Kidney (tissue), 14 donors: ENCODE data around the gene RHOT2. TPM values are rescaled to one million over a fixed set of nuclear protein-coding genes. Genes with fewer than 3 reads are reported as not detected.

ENCODE experiments used
- DNase-seq, 5 donors: peaks; one replicate each; pipeline ENCODE4 v3.0.0-alpha.2; 2013 to 2020
- FAIRE-seq: peaks from 2 replicates; lab custom pipeline; 2012; peaks lifted over from hg19 to GRCh38; lab: Jason Lieb, UNC
- H3K27ac ChIP-seq, 2 donors: one replicate each; pipeline ENCODE4 v1.7.0; 2013; ENCODE audit warnings: low read depth in 2 of 2, low read length in 2 of 2, inconsistent platforms in 1 of 2
- H3K27me3 ChIP-seq: one replicate; pipeline ENCODE4 v1.7.1; 2013; ENCODE audit warnings: low read length, inconsistent platforms; ENCODE audit not compliant: control insufficient read depth, insufficient read depth
- H3K36me3 ChIP-seq, 3 donors: one replicate each; pipeline versions ENCODE4 v1.7.0 to v1.7.1; 2013; ENCODE audit warnings: low read length in 3 of 3, control low read depth in 1 of 3, inconsistent platforms in 1 of 3; ENCODE audit not compliant: insufficient read depth in 3 of 3, control insufficient read depth in 2 of 3
- H3K4me1 ChIP-seq, 3 donors: one replicate each; pipeline versions ENCODE4 v1.7.0 to v1.7.1; 2013; ENCODE audit warnings: low read length in 3 of 3, inconsistent platforms in 1 of 3, low read depth in 1 of 3; ENCODE audit not compliant: control insufficient read depth in 2 of 3, insufficient read depth in 2 of 3
- H3K4me3 ChIP-seq, 3 donors: one replicate each; pipeline versions ENCODE4 v1.7.0 to v1.8.1; 2013; ENCODE audit warnings: low read length in 3 of 3, control low read depth in 1 of 3, inconsistent platforms in 1 of 3
- H3K9ac ChIP-seq, 3 donors: one replicate each; pipeline versions ENCODE4 v1.7.0 to v1.7.1; 2013; ENCODE audit warnings: low read length in 3 of 3, control low read depth in 1 of 3, inconsistent platforms in 1 of 3
- H3K9me3 ChIP-seq, 3 donors: one replicate each; pipeline versions ENCODE4 v1.7.0 to v1.7.1; 2013; ENCODE audit warnings: low read length in 3 of 3, control low read depth in 1 of 3, inconsistent platforms in 1 of 3; ENCODE audit not compliant: control insufficient read depth in 2 of 3, insufficient read depth in 1 of 3
- CTCF ChIP-seq: IDR thresholded peaks from 3 replicates; pipeline ENCODE4 v1.5.1; 2012; ENCODE audit warnings: mild to moderate bottlenecking, moderate library complexity, borderline replicate concordance; ENCODE audit not compliant: insufficient read depth; ENCODE audit errors: extremely low read depth
- intact Hi-C: fragments of 100-400 bp; cut with DNase I; formaldehyde crosslinking; loops from one replicate; pipeline ENCODE4 v1.11.1; 2022
- polyA plus RNA-seq: library from polyadenylated mRNA; stranded (reverse); fragments of 350-450 nt; fragmentation: Illumina TruSeq; extraction: RNeasy Lipid Tissue Mini Kit (QIAGEN cat#74804); gene quantifications from one replicate; pipeline ENCODE4 v1.2.3, GENCODE V29; 2014; ENCODE audit warnings: low read depth, low replicate concordance; ENCODE audit not compliant: insufficient read depth
- total RNA-seq: library from RNA; stranded (reverse); fragmentation: NEBNext Ultra II Directional; extraction: Animal tissue kit (Norgen Biotek cat#: 25700); gene quantifications from one replicate; pipeline ENCODE4 v1.2.1, GENCODE V29; 2021
- donor health status: control.
- donor health status: control.
- donor health status: control.
- donor health status: control.
- donor health status: control.
- donor health status: DM: yes; HTN: yes; CAD: no.
- donor health status: Normal renal cell carcinoma (clear cell type).

Gene RHOT2
- total and polyA plus RNA-seq, 2 donors from 2014 or later, result 90.5 to 117 TPM

GRCh38 chr16:704552-705380 lies 36.8 kb downstream of the RHOT2 start:
- Histone ChIP-seq H3K4me1 (no peaks in the 10 kb centered on the region), H3K27me3 (peaks cover 26% of the 10 kb centered on the region), H3K4me3 (no peak overlapping the region), H3K27ac (no peak overlapping the region), H3K9ac (no peak overlapping the region), H3K9me3 (no peaks in the 10 kb centered on the region), H3K36me3 (no peaks in the 10 kb centered on the region)
- intact Hi-C loops, result no loop called here
- DNase-seq (no peak), FAIRE-seq (no peak)
- TF ChIP-seq CTCF, result no peak

- Histone ChIP-seq H3K27ac (no peak within 1 kb of the TSS), H3K36me3 (no peaks in the 10 kb centered on the region), H3K4me3 (no peak within 1 kb of the TSS), H3K9ac (no peak within 1 kb of the TSS), H3K9me3 (no peaks in the 10 kb centered on the region), H3K4me1 (no peaks in the 10 kb centered on the region), H3K27me3 (peaks cover 26% of the 10 kb centered on the region)
- no peak for TF ChIP-seq CTCF
- intact Hi-C loops, result no loop called here
- DNase-seq (no peak), FAIRE-seq (no peak)
These were observed 37.7 kb downstream of the RHOT2 start, which contains the start of gene FBXL16 for GRCh38 chr16:705431-706188. TSS of gene FBXL16 (minus strand) at chr16:705801. CDS start at chr16:697405, 8,396 bp downstream.

GRCh38 chr16:706189-707061 lies 38.5 kb downstream of the RHOT2 start:
- DNase-seq (peak in 1 of 5 donors; percentile 36), FAIRE-seq (no peak)
- Histone ChIP-seq H3K9ac (no peak overlapping the region), H3K4me3 (no peak overlapping the region), H3K27me3 (peaks cover 26% of the 10 kb centered on the region), H3K9me3 (no peaks in the 10 kb centered on the region), H3K4me1 (no peaks in the 10 kb centered on the region), H3K27ac (no peak overlapping the region), H3K36me3 (no peaks in the 10 kb centered on the region)
- intact Hi-C loops, result no loop called here
- no peak for TF ChIP-seq CTCF
